Measurements from ENCODE around the gene UGT8.
"Not testable (repeated sequence)": the region's sequence is repeated elsewhere in the genome, so short reads cannot be mapped to it uniquely, and the experiment has no call there.

Gene UGT8

DNA sequence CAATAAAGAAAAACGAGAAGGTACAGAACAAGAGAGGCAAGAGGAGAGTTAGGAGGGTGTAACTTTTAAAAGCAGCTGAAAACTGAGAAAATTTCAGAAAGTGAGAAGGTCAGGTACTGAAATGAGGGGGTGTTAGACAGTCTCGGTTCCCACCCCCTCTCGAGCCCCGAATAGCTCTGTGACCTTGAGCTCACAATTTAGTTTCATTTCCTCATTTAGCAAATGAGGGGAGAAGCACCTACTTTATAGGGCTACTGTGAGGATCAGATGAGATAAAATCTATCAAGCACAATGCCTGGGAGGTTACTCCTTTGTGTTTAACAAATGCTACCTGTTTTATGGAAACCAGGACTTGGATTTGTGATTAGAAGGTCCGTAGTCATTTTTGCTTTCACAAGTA lies 4.9 kb downstream of the UGT8 start:
- no peaks in the 10 kb centered on the region for H3K9me3 ChIP-seq (ENCODE audit: control insufficient read depth in 1 of 2, low read length in 2 of 2)
- peak overlapping the region in 1 of 2 donors; percentile 55 for H3K9ac ChIP-seq (ENCODE audit: low read depth in 1 of 2, low read length in 2 of 2)
- H3K4me1 ChIP-seq (ENCODE audit: control insufficient read depth in 1 of 2, insufficient read depth in 2 of 2, low read length in 2 of 2) = peaks cover 23 to 35% of the 10 kb centered on the region in 2 donors
- no peaks in the 10 kb centered on the region for H3K36me3 ChIP-seq (ENCODE audit: control insufficient read depth in 1 of 2, insufficient read depth in 2 of 2, low read length in 2 of 2)
- H3K27me3 ChIP-seq (ENCODE audit: control insufficient read depth in 1 of 2, insufficient read depth in 2 of 2, low read length in 2 of 2) = peaks cover 0 to 3% of the 10 kb centered on the region in 2 donors
- H3K27ac ChIP-seq (ENCODE audit: low read depth, low read length) = no peak overlapping the region
- H3K4me3 ChIP-seq (ENCODE audit: low read depth in 1 of 2, low read length in 2 of 2) = peak overlapping the region; percentile 48 to 53

DNA sequence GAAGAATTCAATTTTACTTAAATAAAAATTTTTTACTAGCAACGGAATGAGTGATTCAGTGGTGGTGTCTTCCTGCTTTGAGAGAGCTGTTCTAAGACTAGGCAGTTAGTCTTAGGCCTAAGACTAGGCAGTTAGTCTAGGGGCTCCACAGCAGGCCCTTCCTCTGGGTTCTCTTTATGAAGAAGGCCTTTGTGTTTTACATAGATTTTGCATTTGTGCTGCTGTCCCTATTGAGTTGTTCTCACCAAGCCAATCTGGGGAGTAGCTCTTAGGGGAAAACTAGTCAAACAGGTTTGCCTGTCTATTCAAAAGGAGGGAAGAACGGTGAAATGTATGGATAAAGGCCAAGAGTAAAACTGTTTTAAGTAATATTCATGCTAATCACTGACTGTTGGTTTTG lies 7.6 kb downstream of the UGT8 start:
- Histone ChIP-seq H3K36me3 (ENCODE audit: control insufficient read depth in 1 of 2, insufficient read depth in 2 of 2, low read length in 2 of 2) (no peaks in the 10 kb centered on the region), H3K27me3 (ENCODE audit: control insufficient read depth in 1 of 2, insufficient read depth in 2 of 2, low read length in 2 of 2) (no peaks in the 10 kb centered on the region), H3K9ac (ENCODE audit: low read depth in 1 of 2, low read length in 2 of 2) (no peak overlapping the region), H3K4me1 (ENCODE audit: control insufficient read depth in 1 of 2, insufficient read depth in 2 of 2, low read length in 2 of 2) (peaks cover 23 to 32% of the 10 kb centered on the region in 2 donors), H3K27ac (ENCODE audit: low read depth, low read length) (no peak overlapping the region), H3K9me3 (ENCODE audit: control insufficient read depth in 1 of 2, low read length in 2 of 2) (no peaks in the 10 kb centered on the region), H3K4me3 (ENCODE audit: low read depth in 1 of 2, low read length in 2 of 2) (peak overlapping the region in 1 of 2 donors; percentile 52)

DNA sequence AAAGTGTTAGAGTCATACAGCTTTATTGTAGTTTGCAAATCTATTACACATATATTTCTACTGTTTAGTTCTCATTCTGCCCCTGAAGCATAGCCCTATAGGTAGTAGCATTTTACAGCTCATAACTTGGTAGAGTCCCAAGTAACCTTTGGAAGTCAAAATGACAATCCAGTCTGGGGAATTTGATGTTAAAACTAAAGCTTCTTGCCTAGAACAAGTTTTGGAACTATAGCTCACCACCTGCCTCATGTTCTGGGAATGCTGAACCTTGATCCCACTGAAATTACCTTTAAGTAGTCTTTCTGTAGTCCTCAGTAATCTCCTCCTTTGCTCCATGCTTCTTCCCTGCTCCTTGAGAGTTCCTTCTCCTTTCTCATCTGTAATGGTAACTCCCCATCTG lies 8.4 kb downstream of the UGT8 start:
- Histone ChIP-seq H3K9me3 (ENCODE audit: control insufficient read depth in 1 of 2, low read length in 2 of 2) (no peaks in the 10 kb centered on the region), H3K27me3 (ENCODE audit: control insufficient read depth in 1 of 2, insufficient read depth in 2 of 2, low read length in 2 of 2) (no peaks in the 10 kb centered on the region), H3K4me3 (ENCODE audit: low read depth in 1 of 2, low read length in 2 of 2) (no peak overlapping the region), H3K27ac (ENCODE audit: low read depth, low read length) (no peak overlapping the region), H3K9ac (ENCODE audit: low read depth in 1 of 2, low read length in 2 of 2) (no peak overlapping the region), H3K4me1 (ENCODE audit: control insufficient read depth in 1 of 2, insufficient read depth in 2 of 2, low read length in 2 of 2) (peaks cover 22 to 25% of the 10 kb centered on the region in 2 donors), H3K36me3 (ENCODE audit: control insufficient read depth in 1 of 2, insufficient read depth in 2 of 2, low read length in 2 of 2) (no peaks in the 10 kb centered on the region)

DNA sequence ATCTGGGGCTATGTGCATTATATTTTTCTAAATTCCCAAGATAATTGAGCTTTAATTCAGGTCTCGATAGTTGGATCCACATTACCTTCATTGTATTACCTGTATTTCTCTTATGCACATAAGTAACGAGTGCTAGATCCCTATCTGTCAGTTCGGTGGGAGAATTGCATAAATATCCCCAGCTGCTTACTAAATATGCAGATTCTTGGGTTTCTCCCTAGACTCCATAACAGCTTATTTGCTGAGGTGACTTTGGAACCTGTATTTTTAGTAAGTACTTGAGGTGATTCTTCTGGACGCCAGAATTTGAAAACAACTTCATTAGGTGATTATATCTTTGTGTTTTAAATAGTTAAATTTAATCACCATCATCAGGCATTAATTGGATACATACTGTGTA lies 15.0 kb downstream of the UGT8 start:
- Histone ChIP-seq H3K27me3 (ENCODE audit: control insufficient read depth in 1 of 2, insufficient read depth in 2 of 2, low read length in 2 of 2) (no peaks in the 10 kb centered on the region), H3K9ac (ENCODE audit: low read depth in 1 of 2, low read length in 2 of 2) (no peak overlapping the region), H3K27ac (ENCODE audit: low read depth, low read length) (no peak overlapping the region), H3K4me3 (ENCODE audit: low read depth in 1 of 2, low read length in 2 of 2) (peak overlapping the region in 1 of 2 donors; percentile 44), H3K36me3 (ENCODE audit: control insufficient read depth in 1 of 2, insufficient read depth in 2 of 2, low read length in 2 of 2) (no peaks in the 10 kb centered on the region), H3K9me3 (ENCODE audit: control insufficient read depth in 1 of 2, low read length in 2 of 2) (no peaks in the 10 kb centered on the region), H3K4me1 (ENCODE audit: control insufficient read depth in 1 of 2, insufficient read depth in 2 of 2, low read length in 2 of 2) (peaks cover 4 to 27% of the 10 kb centered on the region in 2 donors)

DNA sequence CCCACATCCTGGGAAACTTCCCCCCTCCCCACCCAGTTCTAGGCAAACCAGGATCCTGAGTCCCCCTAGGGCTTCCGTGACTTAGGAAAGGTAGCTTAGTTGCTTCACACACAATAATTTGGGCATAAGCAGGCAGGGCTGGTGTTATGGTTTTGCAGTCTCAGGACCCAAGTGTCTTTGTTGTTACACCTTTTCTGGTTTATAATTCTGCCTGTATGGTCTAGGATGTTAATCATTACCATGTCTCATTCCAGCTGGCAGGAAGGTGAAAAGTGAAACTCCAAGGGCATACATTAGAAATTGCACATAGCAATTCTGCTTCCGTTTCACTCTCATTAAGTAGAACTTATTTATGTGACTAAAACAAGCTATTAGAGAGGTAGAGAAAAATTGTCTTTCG lies 16.8 kb downstream of the UGT8 start:
- H3K27ac ChIP-seq (ENCODE audit: low read depth, low read length) = peak overlapping the region; percentile 65
- H3K27me3 ChIP-seq (ENCODE audit: control insufficient read depth in 1 of 2, insufficient read depth in 2 of 2, low read length in 2 of 2) = no peaks in the 10 kb centered on the region
- H3K4me3 ChIP-seq (ENCODE audit: low read depth in 1 of 2, low read length in 2 of 2) = peak overlapping the region; percentile 60 to 63
- H3K4me1 ChIP-seq (ENCODE audit: control insufficient read depth in 1 of 2, insufficient read depth in 2 of 2, low read length in 2 of 2) = peaks cover 4 to 27% of the 10 kb centered on the region in 2 donors
- H3K9me3 ChIP-seq (ENCODE audit: control insufficient read depth in 1 of 2, low read length in 2 of 2) = no peaks in the 10 kb centered on the region
- H3K36me3 ChIP-seq (ENCODE audit: control insufficient read depth in 1 of 2, insufficient read depth in 2 of 2, low read length in 2 of 2) = no peaks in the 10 kb centered on the region
- peak overlapping the region; percentile 53 to 55 for H3K9ac ChIP-seq (ENCODE audit: low read depth in 1 of 2, low read length in 2 of 2)

DNA sequence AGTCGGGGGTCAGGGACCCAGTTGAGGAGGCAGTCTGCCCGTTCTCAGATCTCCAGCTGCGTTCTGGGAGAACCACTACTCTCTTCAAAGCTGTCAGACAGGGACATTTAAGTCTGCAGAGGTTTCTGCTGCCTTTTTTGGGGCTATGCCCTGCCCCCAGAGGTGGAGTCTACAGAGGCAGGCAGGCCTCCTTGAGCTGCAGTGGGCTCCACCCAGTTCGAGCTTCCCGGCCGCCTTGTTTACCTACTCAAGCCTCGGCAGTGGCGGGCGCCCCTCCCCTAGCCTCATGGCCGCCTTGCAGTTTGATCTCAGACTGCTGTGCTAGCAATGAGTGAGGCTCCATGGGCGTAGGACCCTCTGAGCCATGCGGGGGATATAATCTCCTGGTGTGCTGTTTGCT lies 17.4 kb downstream of the UGT8 start:
- peak overlapping the region in 1 of 2 donors; percentile 55 for H3K9ac ChIP-seq (ENCODE audit: low read depth in 1 of 2, low read length in 2 of 2)

DNA sequence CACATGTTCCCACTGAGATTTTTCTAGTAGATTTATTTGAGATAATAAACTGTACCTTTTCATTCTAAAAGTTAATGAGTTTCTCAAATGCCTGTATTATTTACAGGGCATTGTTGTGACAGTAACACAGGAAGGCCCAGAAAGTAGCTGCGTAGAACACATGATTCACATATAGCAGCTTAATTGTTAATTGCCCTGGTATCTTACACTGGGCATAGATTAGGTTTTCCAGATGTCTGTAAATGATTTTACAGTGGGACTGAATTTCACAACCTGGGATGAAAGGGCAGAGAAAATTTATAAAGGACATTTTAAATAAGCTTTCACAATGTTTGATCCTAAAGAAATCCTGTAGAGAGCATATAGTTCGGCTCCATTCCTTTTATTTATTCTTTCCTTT lies 27.6 kb downstream of the UGT8 start:
- no peaks in the 10 kb centered on the region for H3K9me3 ChIP-seq (ENCODE audit: control insufficient read depth in 1 of 2, low read length in 2 of 2)
- no peak overlapping the region for H3K27ac ChIP-seq (ENCODE audit: low read depth, low read length)
- H3K4me3 ChIP-seq (ENCODE audit: low read depth in 1 of 2, low read length in 2 of 2) = no peak overlapping the region
- no peaks in the 10 kb centered on the region for H3K27me3 ChIP-seq (ENCODE audit: control insufficient read depth in 1 of 2, insufficient read depth in 2 of 2, low read length in 2 of 2)
- H3K36me3 ChIP-seq (ENCODE audit: control insufficient read depth in 1 of 2, insufficient read depth in 2 of 2, low read length in 2 of 2) = peaks cover 4 to 7% of the 10 kb centered on the region in 2 donors
- no peak overlapping the region for H3K9ac ChIP-seq (ENCODE audit: low read depth in 1 of 2, low read length in 2 of 2)
- H3K4me1 ChIP-seq (ENCODE audit: control insufficient read depth in 1 of 2, insufficient read depth in 2 of 2, low read length in 2 of 2) = peaks cover 6 to 15% of the 10 kb centered on the region in 2 donors

More for the DNA sequence above, 17.4 kb downstream of the UGT8 start:
- H3K27ac ChIP-seq (ENCODE audit: low read depth, low read length) = peak overlapping the region; percentile 65
- not testable (repeated sequence) for H3K9me3 ChIP-seq (ENCODE audit: control insufficient read depth in 1 of 2, low read length in 2 of 2); H3K27me3 ChIP-seq (ENCODE audit: control insufficient read depth in 1 of 2, insufficient read depth in 2 of 2, low read length in 2 of 2); H3K36me3 ChIP-seq (ENCODE audit: control insufficient read depth in 1 of 2, insufficient read depth in 2 of 2, low read length in 2 of 2)
- H3K4me3 ChIP-seq (ENCODE audit: low read depth in 1 of 2, low read length in 2 of 2) = peak overlapping the region; percentile 60 to 63
- peaks cover 4 to 27% of the 10 kb centered on the region in 2 donors for H3K4me1 ChIP-seq (ENCODE audit: control insufficient read depth in 1 of 2, insufficient read depth in 2 of 2, low read length in 2 of 2)

DNA sequence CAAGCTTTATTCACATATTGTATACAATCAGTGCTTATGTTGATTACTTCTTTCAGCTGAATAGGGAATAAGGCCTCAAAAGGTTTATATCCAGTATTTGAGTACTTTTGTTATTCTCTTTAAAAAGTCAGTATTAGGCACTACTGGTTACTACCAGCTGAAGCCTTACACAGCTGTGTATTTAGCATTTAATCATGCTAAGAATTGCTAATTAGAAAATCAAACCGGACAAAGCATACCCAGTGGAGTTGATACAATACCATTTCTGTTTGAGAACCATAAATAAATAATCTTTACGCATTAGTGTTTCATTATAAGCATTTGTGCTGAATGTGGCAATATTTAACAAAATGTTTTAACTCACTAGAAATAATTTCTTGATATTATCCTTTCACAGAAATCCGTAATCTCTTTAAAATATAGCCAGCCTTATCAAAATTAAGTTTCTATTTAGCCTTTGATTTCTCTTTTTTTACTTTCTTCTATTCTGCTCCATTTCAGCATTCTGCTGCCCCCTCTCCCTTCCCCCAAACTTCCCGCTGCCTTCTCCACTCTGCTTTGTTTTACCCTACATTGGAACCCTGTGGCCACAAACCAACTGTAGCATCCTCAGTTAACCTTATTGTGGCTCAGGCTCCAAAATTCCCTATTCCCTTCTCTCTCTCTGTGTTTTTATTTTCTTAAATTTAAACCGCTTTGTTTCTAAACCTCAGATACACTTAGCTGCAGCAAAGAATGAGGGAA lies 37.8 kb downstream of the UGT8 start:
- H3K27me3 ChIP-seq (ENCODE audit: control insufficient read depth in 1 of 2, insufficient read depth in 2 of 2, low read length in 2 of 2) = no peaks in the 10 kb centered on the region
- H3K27ac ChIP-seq (ENCODE audit: low read depth, low read length) = no peak overlapping the region
- no peaks in the 10 kb centered on the region for H3K9me3 ChIP-seq (ENCODE audit: control insufficient read depth in 1 of 2, low read length in 2 of 2)
- no peak overlapping the region for H3K9ac ChIP-seq (ENCODE audit: low read depth in 1 of 2, low read length in 2 of 2)
- no peaks in the 10 kb centered on the region for H3K36me3 ChIP-seq (ENCODE audit: control insufficient read depth in 1 of 2, insufficient read depth in 2 of 2, low read length in 2 of 2)
- no peak overlapping the region for H3K4me3 ChIP-seq (ENCODE audit: low read depth in 1 of 2, low read length in 2 of 2)
- no peaks in the 10 kb centered on the region for H3K4me1 ChIP-seq (ENCODE audit: control insufficient read depth in 1 of 2, insufficient read depth in 2 of 2, low read length in 2 of 2)

DNA sequence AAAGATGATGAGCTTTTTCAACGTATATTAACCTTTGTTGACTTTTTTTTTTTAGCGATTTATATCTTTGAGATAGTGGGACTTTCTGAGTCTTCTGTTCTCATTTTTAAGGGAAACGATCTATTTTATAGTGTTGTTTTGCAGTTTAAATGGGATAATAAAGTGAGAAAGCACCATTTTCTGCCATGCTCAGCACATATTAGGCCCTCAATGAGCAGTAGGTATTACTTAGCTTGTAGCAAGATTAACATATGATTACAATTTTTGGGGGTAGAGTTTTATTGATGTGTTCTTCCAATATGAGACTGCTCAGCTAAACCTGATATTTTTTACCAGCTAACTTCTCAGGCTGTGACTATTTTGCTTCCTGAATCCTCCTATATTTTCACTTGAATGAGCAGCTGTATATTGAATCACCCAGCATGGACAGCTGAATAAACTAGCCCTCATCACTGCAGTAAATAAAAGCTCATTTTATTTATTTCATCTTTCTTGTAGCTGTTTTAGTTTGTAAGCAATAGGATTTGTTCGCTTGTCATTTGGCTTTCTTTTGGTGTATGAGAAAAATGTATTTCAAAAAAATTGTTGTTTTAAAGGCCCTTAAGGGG lies 43.7 kb downstream of the UGT8 start:
- Histone ChIP-seq H3K4me3 (ENCODE audit: low read depth in 1 of 2, low read length in 2 of 2) (no peak overlapping the region), H3K27ac (ENCODE audit: low read depth, low read length) (no peak overlapping the region), H3K9ac (ENCODE audit: low read depth in 1 of 2, low read length in 2 of 2) (no peak overlapping the region), H3K9me3 (ENCODE audit: control insufficient read depth in 1 of 2, low read length in 2 of 2) (no peaks in the 10 kb centered on the region), H3K4me1 (ENCODE audit: control insufficient read depth in 1 of 2, insufficient read depth in 2 of 2, low read length in 2 of 2) (no peaks in the 10 kb centered on the region), H3K27me3 (ENCODE audit: control insufficient read depth in 1 of 2, insufficient read depth in 2 of 2, low read length in 2 of 2) (no peaks in the 10 kb centered on the region), H3K36me3 (ENCODE audit: control insufficient read depth in 1 of 2, insufficient read depth in 2 of 2, low read length in 2 of 2) (no peaks in the 10 kb centered on the region)

DNA sequence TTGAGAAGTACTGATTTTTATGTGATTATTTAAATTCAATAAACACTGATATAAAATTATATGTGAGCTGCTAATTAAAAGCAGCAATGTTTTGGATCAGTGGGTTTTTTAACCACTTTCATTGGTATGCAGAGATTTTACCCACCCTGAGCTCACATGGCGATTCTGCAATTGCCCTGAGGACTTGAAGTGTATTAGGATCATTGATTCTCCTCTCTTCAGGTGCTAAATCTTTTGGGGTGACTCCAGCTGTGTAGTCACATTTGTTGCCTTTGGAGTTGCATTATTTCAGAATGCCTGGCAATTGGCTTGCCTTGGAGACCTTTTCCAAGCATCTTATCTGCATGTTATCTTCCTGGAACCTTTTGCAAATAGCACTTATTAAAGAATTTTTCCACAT lies 51.3 kb downstream of the UGT8 start:
- Histone ChIP-seq H3K36me3 (ENCODE audit: control insufficient read depth in 1 of 2, insufficient read depth in 2 of 2, low read length in 2 of 2) (no peaks in the 10 kb centered on the region), H3K9me3 (ENCODE audit: control insufficient read depth in 1 of 2, low read length in 2 of 2) (no peaks in the 10 kb centered on the region), H3K27ac (ENCODE audit: low read depth, low read length) (no peak overlapping the region), H3K4me3 (ENCODE audit: low read depth in 1 of 2, low read length in 2 of 2) (no peak overlapping the region), H3K9ac (ENCODE audit: low read depth in 1 of 2, low read length in 2 of 2) (no peak overlapping the region), H3K27me3 (ENCODE audit: control insufficient read depth in 1 of 2, insufficient read depth in 2 of 2, low read length in 2 of 2) (no peaks in the 10 kb centered on the region), H3K4me1 (ENCODE audit: control insufficient read depth in 1 of 2, insufficient read depth in 2 of 2, low read length in 2 of 2) (peaks cover 7 to 9% of the 10 kb centered on the region in 2 donors)
